NCI-H2029 treated with DMSO at 0.1 percent for 48 hours (cell line): ENCODE measurements around the gene C14orf180.

Source experiments
- DNase-seq: peaks from one replicate; lab custom pipeline; 2025; lab: John Stamatoyannopoulos, UW

The C14orf180 gene

DNA sequence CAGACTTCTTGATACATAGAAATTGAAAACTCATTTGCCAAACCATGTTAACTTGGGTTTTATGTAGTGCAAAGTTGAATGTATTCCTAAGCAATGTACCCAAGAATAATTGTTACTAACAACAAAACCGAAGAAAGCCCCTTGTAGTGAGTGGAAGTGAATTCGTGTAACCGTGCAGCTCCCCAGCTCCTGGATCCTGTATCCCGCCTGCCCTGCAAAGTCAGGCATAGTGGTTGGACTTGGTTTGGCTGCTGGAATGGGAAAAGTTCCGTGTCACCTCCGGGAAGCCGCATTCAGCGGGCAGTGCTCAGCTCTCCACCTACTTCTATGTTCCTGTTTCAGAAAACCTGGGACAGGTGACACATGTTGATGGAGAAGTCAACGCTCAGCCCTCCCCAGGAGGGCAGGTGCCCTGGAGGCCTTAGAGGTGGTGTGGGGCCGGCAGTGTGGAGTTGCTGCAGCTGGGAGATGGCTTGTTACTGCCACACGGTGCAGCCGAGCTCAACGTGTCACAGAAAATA, 29.2 kb upstream of the C14orf180 start:
- no peak for DNase-seq

- DNase-seq = no peak
Measured at GRCh38 chr14:104550861-104551728, 28.5 kb upstream of the C14orf180 start.

DNA sequence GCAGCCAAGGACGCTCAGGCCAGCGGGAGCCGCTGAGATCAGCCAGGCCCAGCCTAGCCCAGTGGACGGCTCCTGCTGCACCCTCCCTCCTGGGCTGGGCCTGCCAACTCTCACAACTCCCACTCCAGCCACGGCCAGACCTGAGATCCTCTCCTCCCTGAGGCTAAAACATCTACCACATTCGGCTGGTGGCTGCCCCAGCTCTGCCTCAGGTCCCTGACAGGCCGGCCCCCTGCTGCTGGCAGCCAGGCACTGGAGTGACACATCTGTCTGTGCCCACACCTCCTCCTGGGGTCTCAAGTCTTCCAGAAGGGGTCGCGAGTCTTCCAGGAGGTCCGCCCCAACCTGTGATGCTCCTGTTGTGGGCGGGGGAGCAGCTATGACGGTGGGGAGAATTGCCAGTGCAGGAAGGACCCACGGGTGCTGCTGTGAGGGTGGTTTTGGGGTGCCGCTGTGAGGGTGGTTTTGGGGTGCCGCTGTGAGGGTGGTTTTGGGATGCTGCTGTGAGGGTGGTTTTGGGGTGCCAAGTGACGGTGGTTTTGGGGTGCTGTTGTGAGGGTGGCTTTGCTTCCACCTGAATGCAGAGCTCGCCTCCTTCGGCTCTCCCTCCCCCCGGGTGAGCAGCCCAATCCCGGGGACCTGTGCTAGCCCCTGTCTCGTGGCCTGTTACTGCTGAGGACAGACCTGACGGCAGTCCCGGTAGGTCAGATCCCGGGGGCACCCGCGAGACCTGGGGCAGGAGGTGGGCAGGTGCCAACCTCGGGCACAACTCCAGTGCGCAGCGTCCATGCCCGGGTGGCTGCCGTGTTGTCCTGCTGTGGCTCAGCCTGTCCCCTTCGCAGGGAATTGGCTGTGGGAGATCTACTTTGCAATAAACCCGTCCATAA, 27.5 kb upstream of the C14orf180 start:
- no peak for DNase-seq

DNA sequence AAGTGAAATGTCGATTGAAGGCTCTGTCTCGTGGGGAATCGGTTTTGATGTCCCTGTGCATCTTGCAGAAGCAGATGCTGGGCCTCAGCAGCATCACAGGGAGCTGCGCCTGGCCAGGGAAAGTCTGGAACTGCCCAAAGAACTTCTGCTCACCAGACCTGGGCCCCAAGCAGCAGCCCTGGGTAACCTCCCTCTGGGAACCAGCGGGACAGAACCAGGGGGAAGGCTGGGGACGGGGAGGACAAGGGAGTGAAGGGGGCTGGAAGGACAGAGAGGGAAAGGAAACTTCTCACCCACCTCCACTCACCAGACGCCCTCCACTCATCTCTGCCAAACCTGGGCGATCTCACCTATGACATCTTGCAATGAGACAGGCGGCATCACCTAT, 26.8 kb upstream of the C14orf180 start:
- no peak for DNase-seq

DNA sequence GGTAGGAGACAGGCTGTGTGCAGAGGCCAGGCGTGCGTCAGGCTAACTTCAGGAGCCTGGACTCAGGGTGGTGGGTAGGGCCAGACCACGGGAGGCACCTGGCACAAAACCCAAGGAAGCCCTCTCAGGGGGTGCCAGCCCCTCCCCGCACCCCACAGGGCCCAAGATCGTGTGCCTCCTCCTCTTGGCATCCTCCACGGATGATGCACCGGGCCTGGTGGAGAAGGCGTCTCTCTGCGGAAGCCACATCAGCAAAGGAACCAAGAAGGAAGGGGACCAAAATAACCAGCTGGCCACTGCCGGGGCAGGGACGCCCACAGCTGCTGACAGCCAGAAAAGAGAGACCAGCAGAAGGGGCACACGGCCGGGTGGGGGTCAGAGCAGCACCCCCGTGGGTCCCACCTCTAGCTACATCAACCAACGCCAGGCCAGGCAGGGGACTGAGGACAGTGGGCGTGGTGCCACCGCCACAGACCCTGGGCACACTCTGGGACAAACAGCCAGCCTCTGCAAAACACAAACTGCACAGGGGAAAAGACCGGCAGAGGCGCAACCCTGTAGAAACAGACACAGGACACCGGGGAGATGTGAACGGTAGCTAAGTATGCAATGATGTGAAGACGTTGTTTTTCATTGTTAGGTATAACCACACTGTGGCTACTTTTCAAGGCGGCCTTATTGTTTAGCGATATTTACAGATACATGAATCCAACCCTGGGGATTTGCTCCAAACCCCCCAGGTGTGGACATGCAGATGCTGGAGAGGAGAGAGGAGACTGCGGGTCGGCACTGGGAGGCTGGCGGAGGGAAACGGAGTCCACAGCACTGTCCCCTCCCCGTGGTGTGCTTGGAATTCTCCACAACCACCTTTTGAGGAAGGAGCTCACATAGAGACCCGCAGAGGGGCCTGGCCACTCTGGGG, 26.1 kb upstream of the C14orf180 start:
- DNase-seq = no peak

GRCh38 chr14:104554088-104554607, 25.4 kb upstream of the C14orf180 start:
- no peak for DNase-seq

- no peak for DNase-seq
Measured at GRCh38 chr14:104554608-104555429, 24.7 kb upstream of the C14orf180 start.

- no peak for DNase-seq
Measured at GRCh38 chr14:104555430-104556255, 23.9 kb upstream of the C14orf180 start.

DNA sequence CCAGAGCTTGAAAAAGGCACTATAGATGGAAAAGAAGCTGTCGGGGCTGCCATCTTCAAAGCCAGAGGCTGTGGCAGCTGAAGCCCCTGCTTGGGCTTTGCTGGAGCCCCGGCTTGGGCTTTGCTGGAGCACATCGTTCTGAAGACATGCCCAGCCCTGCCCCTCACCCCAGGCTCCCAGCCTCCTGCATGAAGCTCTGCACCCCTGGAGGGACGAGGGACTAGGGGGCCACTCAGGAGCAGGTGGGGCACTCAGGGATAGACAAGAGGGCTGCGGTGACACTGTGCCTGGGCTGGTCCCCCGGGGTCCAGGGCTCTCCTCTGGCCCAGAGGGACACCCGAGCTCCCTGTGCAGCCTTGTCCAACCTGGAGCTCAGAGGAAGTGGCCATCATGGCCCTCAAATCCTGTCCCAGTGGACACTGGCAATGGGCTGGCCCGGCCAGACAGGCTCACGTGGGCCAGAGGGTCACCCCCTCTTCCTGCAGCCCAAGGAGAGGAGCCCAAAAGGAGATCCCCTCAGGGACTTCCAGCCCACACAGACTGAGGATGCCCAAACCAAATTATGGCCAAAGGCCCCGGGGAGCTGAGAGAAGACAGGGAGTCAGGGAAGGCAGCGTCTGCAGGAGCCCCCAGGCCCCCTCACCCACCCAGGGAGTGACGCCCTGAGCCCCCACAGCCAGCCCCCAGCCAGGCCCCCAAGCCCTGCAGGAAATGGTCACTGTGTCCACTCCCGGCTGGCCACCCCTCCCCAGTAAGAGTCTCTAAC, 23.1 kb upstream of the C14orf180 start:
- no peak for DNase-seq

DNA sequence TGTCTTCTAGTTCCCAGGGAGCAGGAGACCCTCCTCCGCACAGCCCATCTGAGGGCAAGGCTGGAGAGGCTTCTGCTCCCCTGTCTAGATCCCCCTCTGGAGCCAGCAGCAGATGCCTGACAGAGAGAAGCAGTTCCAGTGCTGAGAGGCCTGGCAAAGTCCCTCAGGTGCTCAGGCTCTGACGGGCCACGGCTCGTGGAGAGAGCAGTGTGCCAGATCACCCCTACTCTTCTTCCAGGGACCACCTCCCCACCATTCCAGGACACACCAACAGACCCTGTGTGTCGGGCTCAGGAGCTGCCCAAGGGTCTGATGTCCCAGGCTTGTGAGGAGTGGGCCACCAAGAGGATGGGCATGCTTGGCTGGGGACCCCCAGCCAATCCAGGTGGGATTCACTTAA, 22.5 kb upstream of the C14orf180 start:
- no peak for DNase-seq

DNA sequence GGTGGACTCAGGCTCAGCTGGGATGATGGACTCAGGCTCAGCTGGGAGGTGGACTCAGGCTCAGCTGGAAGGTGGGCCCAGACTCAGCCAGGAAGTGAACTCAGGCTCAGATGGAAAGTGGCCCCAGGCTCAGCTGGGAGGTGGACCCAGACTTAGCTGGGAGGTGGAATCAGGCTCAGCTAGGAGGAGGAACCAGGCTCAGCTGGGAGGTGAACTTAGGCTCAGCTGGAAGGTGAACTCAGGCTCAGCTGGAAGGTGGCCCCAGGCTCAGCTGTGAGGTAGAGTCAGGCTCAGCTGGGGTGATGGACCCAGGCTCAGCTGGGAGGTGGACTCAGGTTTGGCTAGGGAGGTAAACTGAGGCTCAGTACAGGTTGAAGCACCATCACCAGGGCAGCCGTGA, 21.8 kb upstream of the C14orf180 start:
- no peak for DNase-seq

DNA sequence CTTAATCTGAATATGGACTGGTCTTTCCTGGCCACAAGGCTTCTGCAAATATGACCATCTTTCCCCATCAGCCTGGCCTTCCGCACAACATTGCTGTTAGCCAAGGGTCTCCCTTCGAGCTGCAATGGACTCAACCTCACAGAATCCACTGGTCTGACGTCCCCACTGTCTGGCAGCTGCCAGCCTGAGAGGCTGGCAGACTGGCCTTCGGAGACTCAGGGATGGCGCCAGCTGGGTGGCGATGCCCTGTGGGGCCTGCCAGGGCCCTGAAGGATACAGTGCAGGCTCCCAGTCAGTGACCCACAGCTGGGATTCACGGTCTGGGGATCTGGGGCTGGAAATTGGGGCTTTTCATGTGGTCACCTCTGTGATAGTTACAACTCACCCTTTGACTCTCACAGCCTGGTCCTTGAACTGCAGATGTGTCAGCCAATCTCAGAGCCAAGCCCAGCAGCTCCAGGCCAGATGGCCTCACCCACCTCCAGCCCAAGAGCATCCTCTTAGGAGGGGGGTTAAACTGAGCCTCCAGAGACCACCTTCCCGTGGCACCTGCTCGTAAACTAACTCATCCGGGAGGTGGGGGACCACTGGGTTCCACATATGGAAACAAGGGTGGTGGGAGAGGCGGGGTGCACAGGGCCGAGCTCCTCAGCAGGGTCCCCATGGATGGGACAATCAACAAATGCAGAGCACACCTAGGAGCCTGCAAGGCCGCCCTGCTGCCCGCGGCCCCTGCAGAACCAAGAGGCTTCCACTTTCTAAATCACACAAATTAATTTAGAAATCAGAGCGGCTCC, 21.1 kb upstream of the C14orf180 start:
- DNase-seq = no peak

DNA sequence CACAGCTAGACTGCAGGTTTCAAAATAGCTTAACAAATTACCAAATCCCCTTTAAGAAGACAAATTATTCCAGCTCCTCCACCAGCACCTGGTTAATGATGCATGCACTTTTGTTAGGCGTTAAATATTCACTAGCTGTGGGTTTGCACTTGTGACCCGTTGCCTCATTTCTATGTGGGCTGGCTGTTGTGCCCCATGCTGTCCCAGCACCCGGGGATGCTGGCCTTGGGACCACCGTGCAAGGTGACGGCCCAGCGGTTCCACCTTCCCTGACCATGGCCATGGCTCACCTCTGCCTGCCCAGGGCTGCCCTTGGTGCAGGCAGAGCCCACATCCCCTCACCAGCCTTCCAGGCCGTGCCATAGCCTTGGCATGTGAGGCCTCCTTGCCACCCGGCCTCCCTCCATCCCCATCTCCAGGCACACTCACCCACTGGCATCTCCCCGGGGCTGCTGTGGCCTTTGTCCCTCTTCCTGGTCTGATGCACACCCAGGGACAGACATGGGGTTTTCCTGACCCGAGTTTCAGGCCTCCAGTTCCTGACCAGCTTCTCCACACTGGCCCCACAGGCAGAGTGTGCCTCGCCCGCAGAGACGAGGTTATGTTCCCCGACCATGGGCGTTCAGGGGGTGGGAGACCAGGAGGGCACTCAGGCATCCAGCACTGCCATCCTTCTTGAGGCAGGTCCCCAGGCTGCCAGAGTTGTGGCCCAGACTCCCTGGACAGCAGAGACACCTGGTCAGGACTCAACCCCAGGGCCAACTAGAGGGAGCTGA, 20.3 kb upstream of the C14orf180 start:
- DNase-seq = no peak

- no peak for DNase-seq
Measured at GRCh38 chr14:104559804-104560585, 19.6 kb upstream of the C14orf180 start.

DNA sequence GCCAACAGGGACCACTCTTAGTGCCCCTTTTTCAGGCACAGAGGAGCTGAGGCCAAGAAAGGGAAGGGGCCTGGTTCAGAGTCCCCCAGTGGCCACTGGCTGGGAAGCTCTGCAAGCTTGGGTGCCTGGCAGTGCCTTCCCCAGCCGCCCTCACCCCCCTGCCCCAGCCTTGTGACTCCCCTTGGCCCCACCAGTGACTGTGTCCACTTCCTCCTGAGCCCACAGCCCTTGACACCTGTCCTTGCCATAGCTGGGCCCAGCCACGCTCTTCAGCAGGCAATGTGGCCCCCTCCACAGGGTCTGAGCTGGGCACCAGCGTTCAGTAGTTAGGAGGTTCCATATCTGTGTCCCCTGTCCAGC, 19.0 kb upstream of the C14orf180 start:
- DNase-seq = no peak

GRCh38 chr14:104561124-104561557, 18.4 kb upstream of the C14orf180 start:
- DNase-seq = no peak
